Measurements from ENCODE around the gene WDR70.

The WDR70 gene

GRCh38 chr5:37737326-37738056 is 358.4 kb downstream of the WDR70 start:
- H3K27ac ChIP-seq, result no peak overlapping the region
- DNase-seq (ENCODE audit: low spot score), result no peak
- no peak for TF ChIP-seq CTCF (IDR thresholded peaks at IDR 0.05)

GRCh38 chr5:37738057-37738691 is 359.1 kb downstream of the WDR70 start:
- DNase-seq (ENCODE audit: low spot score), result no peak
- peak overlapping the region in 1 of 2 donors; percentile 37 for H3K27ac ChIP-seq

More at GRCh38 chr5:37737326-37738056, 358.4 kb downstream of the WDR70 start:
- H3K4me3 ChIP-seq, result no peak overlapping the region

GRCh38 chr5:37738865-37739488 is 359.9 kb downstream of the WDR70 start:
- DNase-seq (ENCODE audit: low spot score), result no peak
- no peak for TF ChIP-seq CTCF (IDR thresholded peaks at IDR 0.05)
- no peak overlapping the region for H3K4me3 ChIP-seq
- peak overlapping the region in 1 of 2 donors; percentile 45 for H3K27ac ChIP-seq

More at GRCh38 chr5:37738057-37738691, 359.1 kb downstream of the WDR70 start:
- H3K4me3 ChIP-seq, result no peak overlapping the region
- TF ChIP-seq CTCF (IDR thresholded peaks at IDR 0.05), result no peak

- DNase-seq (ENCODE audit: low spot score), result no peak
- no peak for TF ChIP-seq CTCF (IDR thresholded peaks at IDR 0.05)
- Histone ChIP-seq H3K4me3 (no peak overlapping the region), H3K27ac (peak overlapping the region in 1 of 2 donors; percentile 64)
These were observed 360.7 kb downstream of the WDR70 start for GRCh38 chr5:37739817-37740261.

- DNase-seq (ENCODE audit: low spot score), result no peak
- TF ChIP-seq CTCF (IDR thresholded peaks at IDR 0.05), result no peak
- peak overlapping the region; percentile 5 for H3K4me3 ChIP-seq
- H3K27ac ChIP-seq, result peak overlapping the region in 1 of 2 donors; percentile 64
These were observed 361.4 kb downstream of the WDR70 start for GRCh38 chr5:37740331-37741066.

GRCh38 chr5:37742111-37742510 is 363.0 kb downstream of the WDR70 start:
- DNase-seq (ENCODE audit: low spot score), result no peak
- no peak overlapping the region for H3K4me3 ChIP-seq
- H3K27ac ChIP-seq, result no peak overlapping the region
- TF ChIP-seq CTCF (IDR thresholded peaks at IDR 0.05), result no peak

Data from coronary artery (tissue), 2 donors.